ENCODE data around the gene DDI1.

DDI1 gene

DNA sequence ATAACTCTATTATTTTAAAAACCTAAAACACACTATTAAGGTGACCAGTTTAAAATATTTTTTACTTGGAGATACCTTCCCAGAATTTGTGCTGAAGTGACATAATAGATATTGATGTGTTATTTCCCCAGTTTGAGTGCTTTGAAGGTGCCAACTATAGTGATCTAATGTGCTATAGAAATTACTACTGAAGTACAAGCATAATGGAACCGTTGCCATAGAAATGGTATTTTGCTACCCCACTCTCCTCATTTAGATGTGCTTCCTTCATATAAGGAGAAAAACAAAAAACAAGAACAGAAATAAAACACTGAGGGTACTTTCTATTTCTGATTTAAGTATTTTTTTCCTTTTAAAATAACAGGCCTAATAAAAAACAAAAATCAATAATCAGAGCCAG lies 19.2 kb downstream of the DDI1 start:
- no peak overlapping the region for H3K4me2 ChIP-seq (ENCODE audit: low read length)
- no peaks in the 10 kb centered on the region for H4K20me1 ChIP-seq (ENCODE audit: control insufficient read depth, insufficient read depth, low read depth, low read length)
- H3K79me2 ChIP-seq (ENCODE audit: control insufficient read depth, low read length) = no peaks in the 10 kb centered on the region
- no peaks in the 10 kb centered on the region for H3K36me3 ChIP-seq (ENCODE audit: control insufficient read depth, low read length)
- no peaks in the 10 kb centered on the region for H3K4me1 ChIP-seq (ENCODE audit: control insufficient read depth, low read length)
- H3K27ac ChIP-seq (ENCODE audit: low read depth, low read length) = no peak overlapping the region
- no peaks in the 10 kb centered on the region for H3K9me3 ChIP-seq (ENCODE audit: control insufficient read depth, insufficient read depth, low read length)
- H3F3A ChIP-seq (ENCODE audit: control insufficient read depth, insufficient read depth) = no peaks in the 10 kb centered on the region
- no peak for TF ChIP-seq CTCF (IDR thresholded peaks at IDR 0.05; ENCODE audit: low read depth, low read length, poor library complexity, severe bottlenecking)
- TF ChIP-seq EZH2phosphoT487 (IDR thresholded peaks at IDR 0.05; ENCODE audit: borderline replicate concordance, low read length) = no peak
- H3K4me3 ChIP-seq (ENCODE audit: low read length) = no peak overlapping the region
- no peaks in the 10 kb centered on the region for H3K9me2 ChIP-seq (replicated peaks; ENCODE audit: control insufficient read depth, low read length)
- H3K27me3 ChIP-seq (ENCODE audit: control insufficient read depth, low read length) = no peaks in the 10 kb centered on the region

DNA sequence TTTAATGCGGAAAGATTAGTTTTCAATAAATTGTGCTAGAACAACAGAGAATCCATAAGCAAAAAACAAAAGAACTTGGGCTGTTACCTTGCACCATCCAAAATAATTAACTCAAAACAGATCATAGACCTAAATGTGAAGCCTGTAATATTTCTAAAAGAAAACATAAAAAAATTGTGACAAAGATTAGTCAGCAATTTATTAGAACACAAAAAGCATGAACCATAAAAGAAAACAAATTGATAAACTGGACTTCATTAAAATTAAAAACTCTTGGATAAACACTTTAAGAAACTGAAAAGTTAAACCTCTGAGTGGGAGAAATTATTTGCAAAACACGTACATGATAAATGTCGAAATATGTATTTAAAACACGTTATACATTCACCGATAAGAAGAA lies 21.5 kb downstream of the DDI1 start:
- H3K4me1 ChIP-seq (ENCODE audit: control insufficient read depth, low read length) = no peaks in the 10 kb centered on the region
- no peak overlapping the region for H3K4me3 ChIP-seq (ENCODE audit: low read length)
- H3K79me2 ChIP-seq (ENCODE audit: control insufficient read depth, low read length) = no peaks in the 10 kb centered on the region
- no peaks in the 10 kb centered on the region for H3K9me2 ChIP-seq (replicated peaks; ENCODE audit: control insufficient read depth, low read length)
- H3K9me3 ChIP-seq (ENCODE audit: control insufficient read depth, insufficient read depth, low read length) = no peaks in the 10 kb centered on the region
- H3K27ac ChIP-seq (ENCODE audit: low read depth, low read length) = no peak overlapping the region
- H3K27me3 ChIP-seq (ENCODE audit: control insufficient read depth, low read length) = no peaks in the 10 kb centered on the region
- no peak overlapping the region for H3K4me2 ChIP-seq (ENCODE audit: low read length)
- H3K36me3 ChIP-seq (ENCODE audit: control insufficient read depth, low read length) = no peaks in the 10 kb centered on the region
- no peaks in the 10 kb centered on the region for H4K20me1 ChIP-seq (ENCODE audit: control insufficient read depth, insufficient read depth, low read depth, low read length)
- TF ChIP-seq CTCF (IDR thresholded peaks at IDR 0.05; ENCODE audit: low read depth, low read length, poor library complexity, severe bottlenecking) = no peak
- TF ChIP-seq EZH2phosphoT487 (IDR thresholded peaks at IDR 0.05; ENCODE audit: borderline replicate concordance, low read length) = no peak
- H3F3A ChIP-seq (ENCODE audit: control insufficient read depth, insufficient read depth) = no peaks in the 10 kb centered on the region

GRCh38 chr11:104058680-104059079 lies 22.2 kb downstream of the DDI1 start:
- no peak overlapping the region for H3K27ac ChIP-seq (ENCODE audit: low read depth, low read length)
- H3K4me3 ChIP-seq (ENCODE audit: low read length) = no peak overlapping the region
- no peak overlapping the region for H3K4me2 ChIP-seq (ENCODE audit: low read length)
- no peaks in the 10 kb centered on the region for H3K9me3 ChIP-seq (ENCODE audit: control insufficient read depth, insufficient read depth, low read length)
- TF ChIP-seq CTCF (IDR thresholded peaks at IDR 0.05; ENCODE audit: low read depth, low read length, poor library complexity, severe bottlenecking) (no peak), EZH2phosphoT487 (IDR thresholded peaks at IDR 0.05; ENCODE audit: borderline replicate concordance, low read length) (no peak)
- H3F3A ChIP-seq (ENCODE audit: control insufficient read depth, insufficient read depth) = no peaks in the 10 kb centered on the region
- H3K9me2 ChIP-seq (replicated peaks; ENCODE audit: control insufficient read depth, low read length) = no peaks in the 10 kb centered on the region
- H4K20me1 ChIP-seq (ENCODE audit: control insufficient read depth, insufficient read depth, low read depth, low read length) = no peaks in the 10 kb centered on the region
- H3K79me2 ChIP-seq (ENCODE audit: control insufficient read depth, low read length) = no peaks in the 10 kb centered on the region
- H3K4me1 ChIP-seq (ENCODE audit: control insufficient read depth, low read length) = no peaks in the 10 kb centered on the region
- no peaks in the 10 kb centered on the region for H3K36me3 ChIP-seq (ENCODE audit: control insufficient read depth, low read length)
- H3K27me3 ChIP-seq (ENCODE audit: control insufficient read depth, low read length) = no peaks in the 10 kb centered on the region
